ENCODE measurements around the gene PLAU.
"Not testable (repeated sequence)": the region's sequence is repeated elsewhere in the genome, so short reads cannot be mapped to it uniquely, and the experiment has no call there.

Gene PLAU

DNA sequence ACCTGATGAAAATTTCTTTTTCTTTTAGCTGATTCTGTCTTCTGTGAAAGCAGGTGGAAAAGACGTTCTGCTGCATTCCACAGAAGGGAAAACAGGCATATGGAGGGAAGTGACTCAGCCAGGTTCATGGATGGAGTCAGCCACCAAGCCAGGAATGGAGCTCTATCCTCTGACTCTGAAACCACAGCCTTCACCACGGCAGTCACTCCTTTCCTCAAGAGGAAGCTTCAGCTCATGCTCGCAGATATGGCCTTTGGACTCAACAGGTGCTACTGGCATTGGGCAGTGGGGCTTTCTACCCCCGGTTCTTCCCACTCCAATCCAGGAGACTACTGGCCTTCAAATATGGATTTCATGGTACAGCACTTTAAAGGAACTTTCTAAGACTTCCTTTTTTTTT, 11.5 kb upstream of the PLAU start:
- FAIRE-seq: no peak

DNA sequence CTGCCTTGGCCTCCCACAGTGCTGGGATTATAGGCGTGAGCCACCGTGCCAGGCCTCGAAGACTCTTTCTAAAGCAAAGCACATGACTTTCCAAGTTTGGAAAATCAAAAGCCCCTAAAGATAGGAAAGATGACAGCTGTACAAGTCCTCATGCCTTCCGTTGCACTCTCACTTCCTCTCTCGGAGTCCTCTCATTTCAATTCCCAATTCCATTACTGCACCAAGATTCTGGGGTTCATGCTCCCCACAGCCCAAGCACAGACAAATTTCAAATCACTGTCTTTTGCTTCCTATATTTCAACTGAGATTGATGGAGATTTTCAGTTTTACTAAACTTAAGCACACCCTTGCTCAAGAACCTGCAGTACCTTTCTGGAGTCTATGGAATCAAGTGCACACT, 10.9 kb upstream of the PLAU start:
- FAIRE-seq: no peak

DNA sequence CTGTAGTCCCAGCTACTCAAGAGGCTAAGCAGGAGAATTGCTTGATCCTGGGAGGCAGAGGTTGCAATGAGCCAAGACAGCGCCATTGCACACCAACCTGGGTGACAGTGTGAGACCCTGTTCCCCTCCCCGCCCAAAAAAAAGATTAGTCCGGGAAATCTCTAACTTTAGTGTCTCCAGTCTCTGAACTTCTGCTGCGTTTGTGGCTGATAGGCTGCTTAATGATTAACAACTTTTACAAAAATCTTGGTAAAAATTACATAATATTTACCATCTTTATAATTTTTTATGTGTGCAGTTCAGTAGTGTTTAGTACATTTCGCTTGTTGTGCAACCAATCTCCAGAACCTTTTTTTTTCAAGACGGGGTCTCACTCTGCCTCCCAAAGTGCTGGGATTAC, 9.7 kb upstream of the PLAU start:
- no peak for FAIRE-seq

DNA sequence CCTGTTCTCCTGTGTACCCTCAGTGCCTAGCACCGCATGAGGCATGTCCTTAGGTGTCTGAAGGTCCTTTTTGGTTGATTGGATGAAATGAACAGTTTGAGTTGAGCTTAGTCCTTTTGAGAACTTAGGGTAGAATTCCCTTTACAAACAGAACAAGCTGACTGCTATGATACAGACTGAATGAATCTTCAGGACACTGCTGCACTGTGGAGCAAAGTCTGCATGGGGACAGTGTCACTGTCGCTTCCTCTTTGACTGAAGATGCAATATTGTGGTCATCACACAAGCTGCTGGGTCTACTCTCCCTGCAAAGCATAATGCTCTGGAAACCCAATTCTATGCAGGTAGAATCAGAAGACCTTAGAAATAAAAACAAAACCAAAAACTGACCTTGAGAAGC, 8.6 kb upstream of the PLAU start:
- no peak for FAIRE-seq

DNA sequence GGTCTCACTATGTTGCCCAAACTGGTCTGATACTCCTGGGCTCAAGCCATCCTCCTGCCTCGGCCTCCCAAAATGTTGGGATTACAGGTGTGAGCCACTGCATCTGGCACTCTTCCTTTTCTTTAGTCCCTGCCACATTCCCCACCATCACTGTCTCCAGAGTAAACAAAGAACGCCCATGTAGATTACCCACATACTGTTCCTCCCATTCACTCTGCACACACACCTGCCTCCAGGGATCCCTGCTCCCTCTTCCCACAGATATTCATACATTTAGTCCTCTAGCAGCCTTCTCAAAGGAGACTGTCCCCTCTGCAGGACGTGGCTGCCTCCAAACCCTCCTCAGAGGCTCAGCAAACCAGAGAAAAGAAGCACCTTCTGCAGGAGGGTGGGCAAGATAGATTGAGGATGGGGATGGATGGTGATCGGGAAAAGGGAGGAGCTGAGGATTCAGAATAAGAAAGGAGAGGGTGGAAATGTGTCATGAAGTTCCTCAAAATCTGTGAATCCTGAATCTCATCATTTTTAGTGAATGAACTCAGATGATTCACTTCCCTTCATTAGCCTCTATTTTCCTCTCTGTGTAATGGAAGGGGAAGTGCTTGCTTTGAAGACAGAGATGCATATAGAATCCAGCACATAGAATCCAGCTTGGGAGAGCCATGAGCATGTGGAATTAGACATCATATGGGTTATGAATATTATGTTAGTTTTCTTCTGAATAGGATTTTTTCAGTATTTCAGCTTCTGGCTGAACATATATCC, 5.5 kb upstream of the PLAU start:
- no peak for FAIRE-seq

DNA sequence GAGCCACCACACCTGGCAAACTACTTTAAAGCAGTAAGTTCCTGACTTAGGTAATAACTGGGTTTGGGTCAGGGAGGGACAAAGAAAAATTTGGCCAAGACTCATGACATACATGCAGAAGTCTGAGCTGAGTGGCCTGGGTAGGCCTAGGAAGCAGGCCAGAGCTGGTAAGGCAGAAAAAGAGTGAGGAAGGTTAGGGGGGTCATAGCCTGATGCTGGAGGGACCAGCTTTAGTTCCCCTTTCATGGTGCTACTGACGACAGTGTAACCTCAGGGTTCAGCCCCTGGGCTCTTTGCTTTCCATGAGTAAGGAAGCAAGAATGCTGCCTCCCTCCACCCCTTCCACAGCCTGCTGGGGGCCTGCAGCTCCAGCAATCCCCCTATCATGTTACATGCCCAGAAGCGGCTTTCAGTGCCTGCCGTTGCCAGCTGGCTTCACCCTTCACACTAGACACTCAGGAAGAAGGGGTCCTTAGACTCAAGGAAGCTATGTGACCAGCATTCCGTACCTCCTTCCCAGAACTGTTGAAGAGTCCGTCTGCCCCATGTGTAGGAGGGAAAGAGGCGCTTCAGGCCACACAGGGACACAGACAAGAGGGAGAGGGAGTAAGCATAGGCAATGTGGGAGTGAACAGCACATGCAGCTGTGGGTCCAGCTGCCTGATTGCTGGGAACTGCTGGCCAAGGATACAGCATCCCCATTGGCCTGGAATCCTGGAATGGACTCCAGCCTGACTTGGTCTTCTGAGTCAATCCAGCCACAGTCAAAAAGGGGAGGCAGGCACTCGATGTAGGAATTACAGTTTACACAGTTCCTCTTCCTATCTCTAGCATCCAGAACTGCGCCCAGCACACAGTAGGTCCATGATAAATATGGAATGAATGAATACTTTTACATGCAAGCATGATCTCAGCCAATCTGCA, 4.1 kb upstream of the PLAU start:
- FAIRE-seq: no peak

DNA sequence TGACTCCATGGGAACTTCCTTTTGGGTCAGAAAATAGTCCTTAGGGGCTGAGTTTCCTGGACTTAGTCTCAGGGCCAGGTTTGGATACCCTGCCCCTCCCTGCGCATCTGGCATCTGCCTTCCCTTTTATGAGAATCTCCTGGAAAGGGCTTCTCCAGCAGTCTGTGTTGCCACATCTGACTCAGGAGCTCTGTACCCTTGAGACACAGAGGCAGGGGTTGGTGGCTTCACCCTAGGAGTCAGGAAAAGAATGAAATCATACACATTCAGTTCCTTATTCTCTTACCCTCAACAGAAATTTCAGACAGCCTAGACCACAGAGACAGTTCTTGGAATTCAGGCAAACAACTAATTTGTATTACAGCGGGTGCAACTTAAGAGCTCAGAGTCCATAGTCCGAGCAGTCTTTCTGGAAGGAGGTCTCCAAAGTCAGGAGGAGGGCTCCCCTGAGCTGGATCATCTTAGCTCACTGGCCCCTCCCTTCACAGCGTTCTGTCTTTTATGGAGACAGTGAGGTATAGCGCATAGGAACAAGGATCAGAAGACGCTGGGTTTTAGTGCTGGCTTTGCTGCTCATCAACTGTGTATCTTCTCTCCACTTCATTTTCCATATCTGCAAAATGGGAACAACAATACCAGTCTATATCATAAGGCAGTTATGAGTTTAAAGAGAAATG, 3.0 kb upstream of the PLAU start:
- FAIRE-seq: no peak

DNA sequence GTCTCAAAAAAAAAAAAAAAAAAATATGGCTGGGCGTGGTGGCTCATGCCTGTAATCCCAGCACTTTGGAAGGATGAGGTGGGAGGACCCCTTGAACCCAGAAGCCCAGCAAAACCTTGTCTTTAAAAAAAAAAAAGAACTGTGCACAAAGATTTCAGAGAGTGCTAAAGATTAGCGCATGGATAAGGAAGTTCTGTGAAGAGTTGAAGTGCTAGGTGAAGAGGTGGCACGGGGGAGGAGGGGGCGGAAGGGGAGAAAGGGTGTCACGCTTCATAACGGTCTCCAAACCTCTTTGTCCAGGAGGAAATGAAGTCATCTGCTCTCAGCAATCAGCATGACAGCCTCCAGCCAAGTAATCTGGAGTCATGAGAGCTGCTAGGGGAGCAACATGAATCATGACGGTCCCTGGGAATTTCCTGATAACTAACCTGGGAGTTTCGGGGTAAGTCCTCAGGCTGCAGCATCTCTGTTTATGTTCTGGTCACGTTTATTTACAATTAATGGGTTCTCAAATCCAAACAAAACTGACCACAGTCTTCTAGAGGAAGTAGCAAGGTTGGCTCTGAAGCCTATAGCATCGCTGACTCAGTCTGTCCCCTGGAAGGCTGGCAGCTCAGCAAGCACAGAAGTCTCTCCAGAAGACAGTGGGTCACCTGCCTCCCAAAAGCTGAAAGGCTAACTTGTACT, 1.9 kb upstream of the PLAU start:
- peak; percentile 68 for FAIRE-seq

DNA sequence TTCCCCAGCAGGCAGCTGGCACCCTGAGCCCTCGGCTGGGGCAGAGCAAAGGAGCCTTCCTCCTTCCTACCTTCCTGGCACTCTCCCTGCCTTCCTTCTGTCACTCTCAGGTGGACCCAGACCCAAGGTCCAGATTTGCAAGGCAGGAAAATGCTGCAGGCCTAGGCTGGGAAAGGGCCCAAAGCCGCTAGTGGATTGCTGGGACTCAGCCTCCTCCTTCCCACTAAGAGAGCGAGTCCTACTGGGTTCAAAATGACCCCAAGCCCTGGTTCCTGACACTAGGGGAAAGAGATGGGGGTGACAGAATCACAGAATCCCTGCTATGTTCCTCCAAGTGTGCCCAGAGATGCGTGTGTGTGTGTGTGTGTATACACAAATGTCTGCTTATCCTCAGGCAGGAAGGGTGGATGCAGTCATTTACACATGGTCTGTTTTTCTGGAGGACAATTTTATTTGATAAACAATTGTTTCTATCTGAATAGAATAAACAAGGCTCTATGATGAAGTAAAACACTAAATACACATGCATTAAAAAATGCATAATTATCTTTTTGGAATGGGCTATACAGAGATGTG, 1.3 kb upstream of the PLAU start:
- FAIRE-seq: no peak

DNA sequence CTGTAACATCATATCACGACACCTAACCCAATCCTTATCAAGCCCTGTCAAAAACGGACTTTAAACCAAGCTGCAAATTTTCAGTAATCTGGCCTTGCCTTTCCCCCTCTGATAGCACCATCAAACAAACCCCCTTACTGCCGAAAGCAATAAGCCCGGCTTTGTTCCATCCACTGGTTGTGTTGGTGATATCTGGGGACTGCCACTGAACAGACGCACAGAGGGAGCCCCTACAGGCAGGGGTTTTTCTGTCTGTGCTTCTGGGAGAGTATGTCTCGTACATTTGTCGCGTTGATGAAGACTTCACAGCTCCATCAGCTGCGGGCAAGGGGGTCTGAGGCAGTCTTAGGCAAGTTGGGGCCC, 550 bp upstream of the PLAU start:
- no peak for FAIRE-seq

DNA sequence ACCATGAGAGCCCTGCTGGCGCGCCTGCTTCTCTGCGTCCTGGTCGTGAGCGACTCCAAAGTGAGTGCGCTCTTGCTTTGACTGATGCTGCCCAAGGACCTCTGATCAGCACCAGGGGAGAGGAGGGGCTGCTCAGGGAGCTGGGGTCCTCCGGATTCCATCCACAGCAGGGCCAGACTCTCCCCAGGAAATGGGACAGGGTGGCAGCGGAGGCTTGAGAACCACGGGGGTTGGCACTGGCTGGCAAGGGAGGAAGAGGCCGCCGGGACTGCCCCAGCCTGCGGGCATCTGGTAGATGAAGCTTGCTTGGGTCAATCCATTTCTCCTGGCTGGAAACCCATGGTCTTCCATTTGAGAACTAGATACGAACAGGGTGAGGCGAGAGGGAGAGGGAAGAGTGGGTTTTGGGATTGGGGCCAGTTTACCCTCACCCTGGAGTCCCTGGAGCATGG, 647 bp downstream of the PLAU start:
- no peak for FAIRE-seq

DNA sequence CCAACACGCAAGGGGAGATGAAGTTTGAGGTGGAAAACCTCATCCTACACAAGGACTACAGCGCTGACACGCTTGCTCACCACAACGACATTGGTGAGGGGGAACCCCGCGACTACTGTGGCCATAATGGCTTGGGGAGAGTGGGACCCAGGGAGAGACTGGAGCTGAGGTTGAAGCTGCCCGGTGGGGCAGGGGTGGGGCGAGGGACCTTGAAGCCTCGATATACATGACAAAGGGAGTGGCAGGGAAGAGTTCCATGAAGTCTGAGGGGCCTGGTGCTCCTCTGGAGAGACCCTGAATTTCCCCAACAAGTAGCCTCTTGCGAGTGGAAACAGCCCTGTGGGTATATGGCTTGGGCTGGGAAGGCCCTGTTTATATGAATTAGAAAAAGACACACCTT, 3.1 kb downstream of the PLAU start:
- no peak for FAIRE-seq

DNA sequence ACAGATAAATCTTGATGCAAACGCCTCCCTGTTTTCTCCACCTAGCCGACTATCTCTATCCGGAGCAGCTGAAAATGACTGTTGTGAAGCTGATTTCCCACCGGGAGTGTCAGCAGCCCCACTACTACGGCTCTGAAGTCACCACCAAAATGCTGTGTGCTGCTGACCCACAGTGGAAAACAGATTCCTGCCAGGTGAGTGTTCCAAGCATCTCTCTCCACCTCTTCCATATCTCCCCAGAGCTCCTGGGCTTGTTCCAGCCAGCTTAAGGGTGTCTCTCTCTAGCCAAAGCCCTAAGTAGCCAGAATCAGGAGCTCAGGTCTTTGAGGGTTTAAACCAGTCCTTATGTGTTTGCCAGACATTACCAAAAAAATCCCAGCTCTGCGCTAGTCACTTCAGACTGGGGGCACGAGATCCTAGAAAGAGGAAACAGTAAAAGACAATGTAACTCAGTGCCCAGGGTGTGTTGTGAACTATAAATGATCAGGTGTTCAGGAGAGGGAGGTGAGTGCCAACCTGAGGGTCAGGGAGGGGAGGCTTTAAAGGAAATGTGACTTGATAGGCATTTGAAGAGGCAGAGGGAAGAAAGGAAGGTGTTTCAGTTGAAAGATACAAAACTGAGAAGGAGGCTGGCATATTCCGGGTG, 4.4 kb downstream of the PLAU start:
- FAIRE-seq: no peak

DNA sequence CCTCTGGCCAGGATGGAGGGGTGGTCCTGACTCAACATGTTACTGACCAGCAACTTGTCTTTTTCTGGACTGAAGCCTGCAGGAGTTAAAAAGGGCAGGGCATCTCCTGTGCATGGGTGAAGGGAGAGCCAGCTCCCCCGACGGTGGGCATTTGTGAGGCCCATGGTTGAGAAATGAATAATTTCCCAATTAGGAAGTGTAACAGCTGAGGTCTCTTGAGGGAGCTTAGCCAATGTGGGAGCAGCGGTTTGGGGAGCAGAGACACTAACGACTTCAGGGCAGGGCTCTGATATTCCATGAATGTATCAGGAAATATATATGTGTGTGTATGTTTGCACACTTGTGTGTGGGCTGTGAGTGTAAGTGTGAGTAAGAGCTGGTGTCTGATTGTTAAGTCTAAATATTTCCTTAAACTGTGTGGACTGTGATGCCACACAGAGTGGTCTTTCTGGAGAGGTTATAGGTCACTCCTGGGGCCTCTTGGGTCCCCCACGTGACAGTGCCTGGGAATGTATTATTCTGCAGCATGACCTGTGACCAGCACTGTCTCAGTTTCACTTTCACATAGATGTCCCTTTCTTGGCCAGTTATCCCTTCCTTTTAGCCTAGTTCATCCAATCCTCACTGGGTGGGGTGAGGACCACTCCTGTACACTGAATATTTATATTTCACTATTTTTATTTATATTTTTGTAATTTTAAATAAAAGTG, 6.0 kb downstream of the PLAU start:
- FAIRE-seq: no peak

DNA sequence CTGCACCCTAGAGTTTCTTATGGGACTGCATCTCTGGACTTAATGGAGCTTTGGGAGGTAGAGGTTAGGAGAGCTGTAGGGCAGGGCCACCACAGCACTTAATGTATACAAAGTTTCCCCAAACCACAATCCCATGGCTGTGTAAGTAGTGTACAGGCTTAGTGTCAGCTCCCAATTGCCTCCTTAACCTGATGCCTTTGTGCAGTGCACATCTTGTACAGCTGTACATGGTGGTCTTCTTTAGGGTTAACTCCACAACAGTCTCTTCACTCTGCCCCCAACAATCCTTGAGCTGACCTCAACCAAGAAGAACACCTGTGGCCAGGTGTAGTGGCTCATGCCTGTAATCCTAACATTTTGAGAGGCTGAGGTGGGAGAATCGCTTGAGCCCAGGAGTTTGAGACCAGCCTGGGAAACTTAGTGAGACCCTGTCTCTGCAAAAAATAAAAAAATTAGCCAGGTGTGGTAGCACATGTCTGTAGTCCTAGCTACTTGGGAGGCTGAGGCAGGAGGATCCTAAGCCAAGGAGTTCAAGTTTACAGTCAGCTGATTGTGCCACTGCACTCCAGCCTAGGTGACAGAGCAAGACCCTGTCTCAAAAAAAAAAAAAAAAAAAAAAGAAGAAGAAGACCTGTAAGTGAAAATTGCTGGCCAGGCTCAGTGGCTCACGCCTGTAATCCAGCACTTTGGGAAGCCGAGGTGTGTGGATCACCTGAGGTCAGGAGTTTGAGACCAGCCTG, 6.8 kb downstream of the PLAU start:
- FAIRE-seq: no peak

DNA sequence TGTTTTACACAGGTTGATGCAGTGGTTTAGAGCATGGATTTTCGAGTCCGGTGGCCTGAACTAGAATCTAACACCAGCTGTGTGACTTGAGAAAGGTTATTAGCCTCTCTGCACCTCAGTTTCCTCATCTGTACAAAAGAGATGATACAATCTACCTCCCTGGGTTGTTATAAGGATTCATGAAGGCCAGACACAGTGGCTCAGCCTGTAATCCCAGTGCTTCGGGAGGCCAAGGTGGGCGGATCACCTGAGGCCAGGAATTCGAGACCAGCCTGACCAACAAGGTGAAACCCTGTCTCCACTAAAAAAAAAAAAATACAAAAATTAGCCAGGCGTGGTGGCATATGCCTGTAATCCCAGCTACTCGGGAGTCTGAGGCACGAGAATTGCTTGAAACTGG, 8.5 kb downstream of the PLAU start:
- FAIRE-seq: not testable (repeated sequence)

DNA sequence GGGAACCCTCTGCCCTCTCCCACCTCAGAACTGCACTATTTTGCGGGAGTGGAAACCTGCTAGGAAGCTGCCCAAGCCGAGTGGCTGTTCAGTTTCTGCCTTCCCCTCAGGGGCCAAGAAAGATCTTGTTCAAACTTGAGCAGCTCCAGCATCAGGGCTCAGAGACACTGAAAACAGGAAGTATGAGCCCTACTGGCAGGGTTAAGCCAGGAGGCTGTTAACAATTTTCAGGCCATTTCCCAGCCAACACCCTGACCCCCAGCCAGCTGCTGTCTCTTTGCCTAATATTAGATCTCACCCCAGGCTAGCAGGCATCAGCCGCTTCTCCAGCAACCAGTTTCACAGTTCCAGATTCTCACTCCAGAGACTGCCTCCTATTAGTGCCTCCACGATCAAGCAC, 9.2 kb downstream of the PLAU start:
- FAIRE-seq: no peak

DNA sequence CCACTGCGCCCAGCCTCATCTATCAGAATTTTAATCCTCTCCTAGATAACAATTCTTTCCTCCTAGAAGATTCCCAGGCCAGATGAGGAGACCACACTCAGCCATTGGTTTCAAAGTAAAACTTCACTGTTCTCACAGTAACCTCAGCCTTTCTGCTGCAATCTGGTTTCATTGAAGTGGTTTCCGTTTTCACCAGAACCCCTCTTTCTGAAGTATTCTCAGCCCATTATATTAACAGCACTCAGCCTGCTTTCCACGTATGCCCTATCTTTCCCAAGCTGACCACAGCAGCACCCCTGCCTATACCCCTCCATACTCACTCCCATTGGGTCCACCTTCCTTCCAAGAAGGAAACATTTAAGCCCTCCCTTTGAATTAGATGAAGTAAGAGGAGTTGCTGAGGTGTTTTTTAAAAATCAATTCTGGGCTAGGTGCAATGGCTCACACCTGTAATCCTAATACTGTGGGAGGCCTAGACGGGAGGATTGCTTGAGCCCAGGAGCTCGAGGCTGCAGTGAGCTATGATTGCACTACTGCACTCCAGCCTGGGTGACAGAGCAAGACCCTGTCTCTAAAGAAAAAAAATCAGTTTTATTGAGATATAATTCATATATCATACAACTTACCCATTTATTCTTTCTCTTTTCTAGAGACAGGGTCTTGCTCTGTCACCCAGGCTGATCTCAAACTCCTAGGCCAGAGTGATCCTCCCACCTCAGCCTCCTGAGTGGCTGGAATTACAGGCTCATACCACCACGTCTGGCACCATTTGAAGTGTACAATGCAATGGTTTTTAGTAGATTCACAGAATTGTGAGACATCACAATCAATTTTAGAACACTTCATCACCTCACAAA, 11.3 kb downstream of the PLAU start:
- no peak for FAIRE-seq

DNA sequence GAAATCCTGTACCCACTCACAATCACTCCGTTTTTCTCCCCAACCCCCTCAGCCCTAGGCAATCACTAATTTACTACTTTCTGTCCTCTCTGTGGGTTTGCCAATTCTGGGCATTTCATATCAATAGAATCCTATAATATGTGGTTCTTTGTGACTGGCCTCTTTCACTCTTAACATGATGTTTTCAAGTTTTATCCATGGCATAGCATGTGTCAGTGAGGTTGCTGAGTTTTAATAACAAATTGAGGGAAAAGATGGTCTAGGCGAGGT, 11.9 kb downstream of the PLAU start:
- no peak for FAIRE-seq
